HG02970 (cell line): ENCODE results near the gene GALP.
"Not testable (repeated sequence)": the region's sequence is repeated elsewhere in the genome, so short reads cannot be mapped to it uniquely, and the experiment has no call there.

ENCODE experiments used
- ATAC-seq: cut with Tn5 transposase; IDR thresholded peaks from one replicate; pipeline ENCODE4 v1.9.1; 2021; ENCODE audit warnings: mild to moderate bottlenecking, moderate library complexity, moderate number of reproducible peaks; ENCODE audit not compliant: unreplicated experiment, low FRiP score

Gene GALP

DNA sequence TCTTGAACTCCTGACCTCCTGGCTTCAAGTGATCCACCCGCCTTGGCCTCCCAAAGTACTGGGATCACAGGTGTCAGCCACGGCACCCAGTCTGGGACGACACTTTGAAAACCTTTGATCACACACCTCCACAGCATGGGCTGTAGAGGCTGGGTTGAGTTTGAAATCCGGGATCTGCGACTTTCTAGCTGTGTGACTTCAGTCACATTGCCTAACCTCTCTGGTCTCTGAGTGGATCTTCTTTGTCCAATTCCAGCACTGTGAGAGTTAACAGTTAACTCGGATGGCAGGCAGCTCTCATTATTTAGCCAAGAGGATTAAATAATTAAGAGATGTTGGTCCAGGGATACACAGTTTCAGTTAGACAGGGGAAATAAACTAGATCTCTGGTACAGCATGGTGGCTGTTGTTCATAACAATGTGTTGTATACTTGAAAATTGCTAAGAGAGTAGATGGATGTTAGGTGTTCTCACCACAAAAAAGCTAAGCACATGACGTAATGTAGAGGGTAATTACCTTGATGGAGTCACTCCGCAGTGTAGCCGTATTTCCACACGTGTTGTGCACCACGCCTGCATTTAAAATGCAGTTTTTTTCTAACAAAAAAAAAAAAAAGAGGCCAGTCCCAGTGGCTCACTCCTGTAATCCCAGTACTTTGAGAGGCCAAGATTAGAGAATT, 1.9 kb downstream of the GALP start:
- ATAC-seq, result no peak

DNA sequence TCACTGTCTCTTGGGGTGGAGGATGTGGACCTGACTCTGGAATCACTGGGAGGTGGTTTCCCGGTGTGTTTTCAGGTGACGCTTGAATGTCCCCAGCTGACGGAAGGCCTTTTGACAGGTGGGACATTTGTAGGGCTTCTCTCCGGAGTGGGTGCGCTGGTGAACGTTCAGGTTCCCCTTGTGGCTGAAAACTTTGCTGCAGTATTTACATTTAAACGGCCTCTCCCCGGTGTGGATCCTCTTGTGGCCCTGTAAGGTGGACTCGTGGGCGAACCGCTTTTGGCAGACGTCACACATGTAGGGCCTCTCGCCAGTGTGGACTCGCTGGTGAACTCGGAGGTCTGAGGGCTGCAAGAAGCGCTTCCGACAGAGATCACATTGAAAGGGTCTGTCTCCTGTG, 14.0 kb downstream of the GALP start:
- ATAC-seq, result no peak

DNA sequence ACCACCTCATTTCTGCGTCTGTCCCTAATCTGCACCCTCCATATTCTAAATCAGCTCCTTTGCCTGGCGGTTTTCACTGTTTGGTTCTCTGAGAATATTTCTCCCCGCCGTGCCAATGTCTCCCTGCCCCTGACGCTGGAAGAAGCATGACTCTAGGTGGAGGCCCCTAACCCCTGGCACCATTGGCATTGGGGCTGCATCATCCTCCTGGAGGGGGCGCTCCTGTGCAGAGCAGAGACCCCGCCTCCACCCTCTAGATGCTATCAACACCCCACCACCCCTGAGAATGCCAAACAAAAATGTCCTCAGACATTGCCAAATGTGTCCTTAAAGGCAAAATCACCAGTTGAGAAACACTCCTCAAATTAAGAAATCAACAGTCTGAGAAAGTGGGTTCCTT, 15.3 kb downstream of the GALP start:
- ATAC-seq, result no peak

DNA sequence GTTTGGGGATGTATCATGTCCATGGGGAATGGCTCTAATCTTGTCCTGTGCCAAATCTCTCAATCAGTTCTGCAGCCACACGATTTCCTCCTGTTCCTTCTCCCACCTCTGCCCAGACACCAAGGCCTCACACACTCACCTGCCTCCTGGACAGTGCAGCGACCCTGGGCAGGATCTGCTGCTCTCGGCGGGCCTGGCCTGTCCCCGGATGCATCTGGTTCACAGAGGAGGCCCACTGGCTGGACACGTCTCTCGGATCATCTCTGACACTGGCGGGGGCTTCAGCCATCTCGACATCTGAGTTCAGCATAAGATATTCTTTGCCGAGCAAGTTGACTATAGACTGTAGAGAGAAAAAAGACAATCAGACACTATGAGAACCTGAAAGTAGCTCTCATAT, 15.9 kb downstream of the GALP start:
- ATAC-seq, result no peak

DNA sequence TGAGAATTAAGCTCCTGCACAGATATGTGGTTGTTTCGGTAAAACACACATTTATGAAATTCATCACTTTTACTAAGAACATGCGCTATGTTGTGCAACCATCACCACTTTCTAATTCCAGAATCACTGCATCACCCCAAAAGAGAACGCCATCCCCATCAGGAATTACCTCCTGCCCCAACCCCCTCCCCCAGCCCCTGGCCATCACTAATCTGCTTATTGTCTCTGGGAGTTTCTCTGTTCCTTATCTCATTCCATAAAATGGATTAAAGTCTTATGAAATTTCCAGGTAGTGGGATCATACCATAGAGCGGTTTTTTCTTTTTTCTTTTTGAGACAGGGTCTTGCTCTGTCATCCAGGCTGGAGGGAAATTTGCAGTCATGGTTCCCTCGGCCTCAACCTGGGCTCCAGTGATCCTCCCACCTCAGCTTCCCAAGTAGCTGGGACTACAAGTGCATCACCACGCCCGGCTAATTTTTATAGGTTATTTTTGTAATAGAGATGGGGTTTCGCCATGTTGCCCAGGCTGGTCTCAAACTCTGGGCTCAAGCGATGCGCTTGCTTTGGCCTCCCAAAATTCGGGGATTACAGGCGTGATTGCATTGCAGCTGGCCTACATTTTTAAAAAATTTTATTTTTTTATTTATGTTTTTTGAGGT, 18.3 kb downstream of the GALP start:
- no peak for ATAC-seq

DNA sequence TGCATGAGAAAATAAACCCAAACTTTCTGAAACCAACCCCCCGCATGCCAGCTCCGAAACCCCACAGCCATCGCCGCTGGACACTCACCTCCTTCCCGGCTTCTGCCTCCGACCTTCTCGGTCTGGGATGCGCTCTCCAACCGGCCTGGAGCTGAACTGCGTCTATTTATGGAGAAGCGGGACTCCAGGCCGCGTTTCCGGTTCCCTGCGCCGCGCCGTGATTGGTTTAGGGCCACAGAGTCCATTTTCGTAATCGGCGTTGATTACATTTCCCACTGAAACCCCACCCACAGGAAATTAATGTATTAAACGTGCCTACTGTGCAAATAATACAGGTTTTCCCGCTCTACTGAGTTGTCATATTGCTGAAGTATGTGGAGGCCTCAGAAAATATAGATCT, 21.8 kb downstream of the GALP start, which contains the start of gene ZSCAN5B:
Gene ZSCAN5B, minus strand, starts transcription at position 138 of the 400 bp plus-strand sequence. CDS start 4,731 bp downstream, outside the sequence.
- not testable (repeated sequence) for ATAC-seq

DNA sequence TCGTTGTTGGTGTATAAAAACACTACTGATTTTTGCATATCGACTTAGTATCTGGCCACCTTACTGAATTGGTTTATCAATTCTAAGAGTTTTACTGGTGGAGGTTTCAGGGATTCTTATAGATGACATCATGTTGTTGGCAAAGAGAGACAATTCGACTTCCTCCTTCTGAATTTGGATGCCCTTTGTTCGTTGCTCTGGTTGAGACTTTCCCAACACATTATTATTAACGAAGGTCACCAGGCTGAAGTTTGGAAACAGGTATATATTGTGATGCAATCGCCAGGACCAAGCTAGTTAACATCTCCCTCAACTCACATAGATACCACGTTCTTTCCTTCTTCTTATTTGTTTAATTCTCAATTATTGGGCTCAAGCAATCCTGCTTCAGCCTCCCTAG, 23.9 kb downstream of the GALP start:
- ATAC-seq, result no peak

DNA sequence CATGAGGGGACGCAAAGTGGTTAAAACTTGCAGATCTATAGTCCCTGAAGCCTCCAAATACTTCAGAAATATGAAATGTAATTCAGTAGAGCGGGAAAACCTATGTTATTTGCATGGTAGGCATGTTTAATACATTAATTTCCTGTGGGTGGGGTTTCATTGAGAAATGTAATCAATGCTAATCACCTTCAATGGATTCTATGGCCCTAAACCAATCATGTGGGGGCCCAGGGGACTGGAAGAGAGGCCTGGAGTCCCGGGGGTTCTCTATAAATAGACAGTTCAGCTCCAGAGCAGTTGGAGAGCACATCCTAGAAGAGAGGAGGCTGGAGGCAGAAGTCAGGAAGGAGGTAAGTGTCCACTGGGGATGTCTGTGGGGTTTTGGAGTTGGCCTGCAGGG, 26.2 kb downstream of the GALP start, which contains the start of gene ZSCAN5C:
Gene ZSCAN5C, plus strand, starts transcription at position 301 of the 400 bp plus-strand sequence. CDS start 3,641 bp downstream, outside the sequence.
- ATAC-seq, result no peak

DNA sequence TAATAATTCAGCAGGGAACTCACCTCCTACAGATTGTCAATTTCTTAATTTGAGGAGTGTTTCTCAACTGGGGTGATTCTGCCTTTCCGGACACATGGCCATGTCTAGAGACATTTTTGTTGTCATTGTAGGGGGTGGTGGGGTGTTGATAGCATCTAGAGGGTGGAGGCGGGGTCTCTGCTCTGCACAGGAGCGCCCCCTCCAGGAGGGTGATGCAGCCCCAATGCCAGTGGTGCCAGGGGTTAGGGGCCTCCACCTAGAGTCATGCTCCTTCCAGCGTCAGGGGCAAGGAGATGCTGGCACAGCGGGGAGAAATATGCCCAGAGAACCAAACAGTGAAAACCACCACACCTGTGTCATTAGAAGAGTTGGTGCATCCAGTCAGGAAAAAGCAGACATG, 31.8 kb downstream of the GALP start:
- not testable (repeated sequence) for ATAC-seq

DNA sequence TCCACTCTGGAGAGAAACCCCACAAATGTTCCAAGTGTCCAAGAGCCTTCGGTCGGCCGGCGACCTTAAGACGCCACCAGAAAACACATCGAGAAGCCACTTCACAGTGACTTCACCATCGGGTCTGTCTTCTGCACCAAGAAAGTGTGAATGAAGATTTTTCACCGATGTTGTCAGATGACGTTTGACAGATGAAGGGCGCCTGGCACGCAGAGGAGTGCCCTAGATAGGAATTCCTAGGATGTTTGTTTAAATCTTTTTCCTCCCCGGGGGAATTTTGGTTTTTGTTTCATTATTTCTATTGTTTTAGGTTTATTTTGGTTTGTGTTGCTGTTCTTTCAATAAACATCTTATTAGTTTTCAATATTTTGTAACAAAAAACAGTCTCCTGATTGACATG, 33.3 kb downstream of the GALP start:
- ATAC-seq, result no peak

DNA sequence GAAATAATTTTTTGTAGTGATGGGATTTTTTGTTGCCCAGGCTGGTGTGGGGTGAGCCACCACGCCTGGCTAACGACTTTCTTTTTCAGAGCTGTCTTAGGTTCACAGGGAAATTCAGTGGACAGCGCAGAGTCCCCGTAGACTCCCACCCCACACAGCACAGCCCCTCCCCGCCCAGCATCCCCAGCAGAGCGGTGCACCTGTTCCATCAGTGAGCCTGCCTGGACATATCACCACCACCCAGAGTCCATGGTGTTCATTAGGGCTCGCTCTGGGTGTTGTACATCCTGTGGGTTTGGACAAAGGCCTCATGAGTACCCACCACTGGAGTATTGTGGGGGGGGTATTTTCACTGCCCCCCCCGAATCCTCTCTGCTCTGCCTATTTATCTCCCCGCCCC, 34.2 kb downstream of the GALP start:
- ATAC-seq, result not testable (repeated sequence)

DNA sequence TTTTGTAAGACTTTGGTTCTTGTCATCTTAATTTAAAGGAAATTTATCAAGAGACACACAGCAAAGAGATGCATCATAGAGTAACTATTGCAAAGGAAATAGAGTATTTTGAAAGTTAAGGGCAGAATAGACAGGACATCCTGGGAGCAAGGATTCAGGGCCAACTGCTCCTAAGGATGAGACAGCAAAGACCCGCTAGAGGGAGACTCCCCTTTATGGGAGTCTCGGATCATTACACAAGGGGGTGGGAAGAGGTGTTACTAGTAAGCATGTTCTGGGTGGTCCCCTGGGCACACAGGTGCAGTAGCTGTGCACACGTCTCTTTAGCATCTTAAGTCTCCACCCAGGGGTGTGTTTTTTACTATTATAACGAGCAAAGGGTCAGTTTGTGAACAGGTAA, 35.9 kb downstream of the GALP start:
- no peak for ATAC-seq

DNA sequence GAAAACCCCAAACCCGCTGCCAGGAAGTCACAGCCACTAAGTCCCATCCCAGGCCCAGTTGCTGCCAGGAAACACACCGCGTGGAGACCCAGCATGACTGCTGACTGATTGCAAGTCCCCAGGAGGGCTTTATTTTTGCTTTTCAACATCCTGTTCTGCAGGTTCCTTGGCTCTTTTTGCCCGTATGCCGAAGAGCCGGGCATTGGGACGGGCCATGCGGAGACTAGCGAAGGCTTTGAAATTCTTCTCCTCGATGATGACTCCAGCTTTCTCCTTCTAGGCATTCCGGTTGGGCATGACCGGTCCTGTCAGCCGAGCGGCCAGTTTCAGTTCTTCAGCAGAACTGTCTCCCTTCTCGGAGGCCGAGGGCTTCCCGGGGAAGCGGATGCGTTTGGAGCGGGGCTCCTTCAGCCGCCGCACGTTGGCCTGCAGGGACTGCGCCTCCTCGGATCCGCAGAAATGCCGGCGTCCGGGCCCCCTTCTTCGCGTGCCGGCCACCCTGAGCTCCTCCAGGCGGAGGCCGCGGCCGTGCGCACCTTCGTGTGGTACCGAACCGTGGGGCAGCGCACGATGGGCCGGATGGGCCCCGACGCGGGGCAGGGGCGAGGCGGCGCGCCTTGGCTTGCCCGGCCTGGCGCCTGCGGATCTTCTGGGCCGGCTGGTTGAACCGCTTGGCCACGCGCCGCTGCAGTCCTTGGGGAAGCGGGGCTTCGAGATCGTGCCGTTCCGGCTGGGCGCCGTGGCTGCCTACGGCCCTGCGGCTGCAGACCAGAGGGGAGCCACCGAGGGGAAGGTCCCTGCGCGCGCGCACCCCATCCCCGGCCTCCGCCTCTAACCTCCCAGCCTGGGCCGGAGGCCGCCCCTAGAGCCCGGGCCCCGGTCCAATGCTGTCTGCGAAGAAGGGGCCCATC, 41.5 kb downstream of the GALP start:
- no peak for ATAC-seq

DNA sequence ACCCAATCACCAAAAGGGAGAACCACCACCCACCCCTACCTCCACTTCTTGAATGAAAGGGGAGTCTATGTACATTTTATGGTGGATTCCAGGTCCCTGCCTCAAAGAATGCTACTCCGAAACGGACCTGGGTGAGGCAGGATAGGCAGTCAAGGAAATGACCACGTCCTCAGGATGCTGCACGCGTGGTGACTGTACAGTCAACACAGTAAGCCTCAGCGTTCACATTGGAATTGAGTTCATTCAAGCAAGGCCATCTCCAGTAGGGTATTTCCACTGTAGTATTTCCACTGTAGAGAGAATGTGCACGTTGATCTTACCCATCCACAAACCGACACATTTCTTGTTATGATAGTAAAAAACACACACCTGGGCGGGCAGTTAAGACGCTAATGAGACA, 43.2 kb downstream of the GALP start:
- no peak for ATAC-seq

DNA sequence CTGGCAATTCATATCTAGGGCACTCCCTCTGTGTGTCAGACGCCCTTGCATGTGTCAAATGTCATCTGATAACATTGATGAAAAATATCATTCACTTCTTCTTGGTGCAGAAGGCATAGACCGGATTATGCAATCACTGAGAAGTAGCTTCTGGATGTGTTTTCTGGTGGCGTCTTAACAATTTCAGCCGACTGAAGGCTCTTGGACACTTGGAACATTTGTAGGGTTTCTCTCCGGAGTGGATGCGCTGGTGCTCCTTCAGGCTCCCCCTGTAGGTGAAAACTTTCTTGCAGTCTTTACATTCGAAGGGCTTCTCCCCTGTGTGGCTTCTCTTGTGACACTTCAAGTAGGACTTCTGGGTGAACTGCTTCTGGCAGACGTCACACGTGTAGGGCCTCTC, 45.6 kb downstream of the GALP start:
- ATAC-seq, result not testable (repeated sequence)

DNA sequence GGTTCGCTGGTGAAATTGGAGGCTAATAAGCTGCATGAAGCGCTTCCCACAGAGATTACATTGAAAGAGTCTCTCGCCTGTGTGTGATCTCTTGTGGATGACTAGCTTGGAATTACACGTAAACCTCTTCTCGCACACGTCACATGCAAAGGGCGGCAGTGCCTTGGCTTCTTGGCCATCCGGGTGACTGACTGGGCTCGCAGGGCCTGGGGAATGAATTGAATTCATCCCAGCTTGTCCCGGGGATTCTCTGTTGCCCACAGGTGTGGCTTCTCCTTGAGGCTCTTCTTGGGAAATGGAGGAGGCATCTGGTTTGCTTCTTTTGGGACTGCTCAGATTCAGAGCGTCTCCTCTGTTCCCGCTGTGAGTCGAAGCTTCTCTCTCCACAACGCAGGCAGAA, 46.0 kb downstream of the GALP start:
- ATAC-seq, result no peak

DNA sequence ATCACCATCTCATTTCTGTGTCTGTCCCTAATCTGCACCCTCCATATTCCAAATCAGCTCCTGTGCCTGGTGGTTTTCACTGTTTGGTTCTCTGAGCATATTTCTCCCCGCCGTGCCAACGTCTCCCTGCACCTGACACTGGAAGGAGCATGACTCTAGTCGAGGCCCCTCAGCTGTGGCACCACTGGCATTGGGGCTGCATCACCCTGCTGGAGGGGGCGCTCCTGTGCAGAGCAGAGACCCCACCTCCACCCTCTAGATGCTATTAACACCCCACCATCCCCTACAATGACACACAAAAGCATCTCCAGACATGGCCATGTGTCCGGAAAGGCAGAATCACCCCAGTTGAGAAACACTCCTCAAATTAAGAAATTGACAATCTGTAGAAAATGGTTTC, 47.1 kb downstream of the GALP start:
- no peak for ATAC-seq

DNA sequence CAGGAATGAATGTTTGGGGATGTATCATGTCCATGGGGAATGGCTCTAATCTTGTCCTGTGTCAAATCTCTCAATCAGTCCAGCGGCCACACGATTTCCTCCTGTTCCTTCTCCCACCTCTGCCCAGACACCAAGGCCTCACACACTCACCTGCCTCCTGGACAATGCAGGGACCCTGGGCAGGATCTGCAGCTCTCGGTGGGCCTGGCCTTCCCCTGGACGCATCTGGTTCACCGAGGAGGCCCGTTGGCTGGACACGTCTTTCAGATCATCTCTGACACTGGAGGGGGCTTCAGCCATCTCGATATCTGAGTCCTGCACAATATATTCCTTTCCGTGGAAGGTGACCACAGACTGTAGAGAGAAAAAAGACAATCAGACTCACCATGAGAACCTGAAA, 47.7 kb downstream of the GALP start:
- no peak for ATAC-seq
